ENCODE data around the gene TTC23L.
"Not testable (repeated sequence)": the region's sequence is repeated elsewhere in the genome, so short reads cannot be mapped to it uniquely, and the experiment has no call there.

TTC23L gene

DNA sequence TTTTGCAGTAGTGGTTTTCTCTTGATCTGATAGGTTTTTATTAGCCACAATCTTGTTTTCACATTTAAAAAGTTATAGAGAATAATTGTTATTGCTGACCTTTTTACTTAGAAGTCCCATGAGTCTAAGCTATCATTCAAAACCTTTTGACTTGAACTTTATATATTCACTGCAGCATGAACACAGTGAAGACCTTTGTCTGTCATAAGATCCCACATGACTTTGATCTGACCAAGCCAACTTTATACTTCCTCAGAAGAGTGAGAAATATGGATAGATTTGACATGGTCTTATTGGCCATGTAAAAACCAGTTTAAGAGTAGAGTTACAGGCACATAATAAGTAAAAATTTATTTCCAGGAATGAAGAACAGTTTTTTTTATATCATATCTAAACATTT, 42.3 kb downstream of the TTC23L start:
- DNase-seq = no peak

DNA sequence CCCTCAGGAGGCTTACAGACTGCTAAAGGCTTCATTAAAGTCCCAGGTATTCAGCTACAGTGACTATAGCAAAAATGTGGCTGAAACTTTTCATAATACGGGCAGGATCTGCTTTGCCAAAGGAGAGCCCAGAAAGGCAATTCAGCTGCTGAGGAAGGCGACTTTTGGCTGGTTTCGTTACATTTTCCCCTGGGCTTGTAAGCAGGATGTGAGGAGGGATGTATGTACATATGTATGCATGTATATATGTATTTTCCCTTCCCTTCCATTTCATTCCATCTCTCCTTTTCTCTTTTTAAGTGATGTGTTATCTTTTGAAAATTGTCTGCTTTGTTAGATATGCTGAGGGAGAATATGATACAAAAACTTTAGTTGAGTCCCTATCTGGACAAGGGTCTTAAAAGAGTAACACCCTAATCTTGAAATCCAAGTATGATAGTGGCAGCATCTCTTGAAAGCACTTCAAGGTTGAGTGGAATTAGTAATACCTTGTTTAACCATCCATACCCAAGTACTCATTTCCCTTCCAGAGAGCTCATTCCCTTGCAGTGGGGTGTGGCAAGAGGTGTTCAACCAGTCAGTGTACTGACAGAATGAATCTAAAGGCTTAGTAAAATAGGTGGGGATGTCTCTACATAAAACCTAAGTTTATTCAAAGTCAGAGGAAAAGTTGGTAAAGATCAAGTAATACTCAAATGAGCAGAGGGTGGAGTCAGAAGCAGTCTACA, 47.6 kb downstream of the TTC23L start:
- DNase-seq = no peak

DNA sequence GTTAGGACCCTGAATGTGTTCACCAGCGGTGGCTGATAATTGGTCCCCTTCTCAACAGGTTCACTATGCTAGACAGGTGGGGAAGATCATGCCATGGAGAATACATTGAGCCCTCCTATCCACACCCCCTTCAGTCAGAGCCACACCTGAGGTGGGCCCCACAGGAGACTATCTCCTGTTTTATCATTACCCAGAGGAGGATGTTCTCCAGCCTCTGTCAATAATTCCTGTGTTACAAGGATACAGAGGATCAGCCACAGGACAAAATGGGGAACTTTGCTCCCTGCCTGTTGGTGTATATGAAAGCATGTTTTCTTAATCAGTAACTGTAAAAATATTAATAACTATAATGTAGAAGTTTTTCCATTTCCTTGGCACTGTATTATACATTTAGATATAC, 50.4 kb downstream of the TTC23L start:
- DNase-seq = no peak

GRCh38 chr5:34891981-34892380, 53.0 kb downstream of the TTC23L start:
- DNase-seq = no peak

DNA sequence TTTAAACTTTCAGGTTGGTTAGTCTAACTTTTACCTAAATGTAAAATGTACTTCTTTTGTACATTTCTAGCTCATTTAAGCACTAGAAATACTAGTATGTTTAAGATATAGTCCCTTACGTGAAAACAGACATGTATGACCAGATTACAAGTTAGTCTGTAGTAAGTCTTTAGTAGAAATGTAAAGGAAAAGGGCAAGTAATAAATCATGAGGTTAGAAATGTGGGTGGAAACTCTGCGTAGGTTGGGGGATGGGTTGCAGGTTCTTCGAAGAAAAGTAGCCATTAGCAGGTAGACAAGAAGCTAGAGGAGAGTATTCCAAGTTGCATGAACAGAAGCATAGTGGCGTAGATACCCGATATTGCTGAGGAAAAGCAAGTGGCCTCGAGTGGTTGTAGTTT, 53.5 kb downstream of the TTC23L start:
- DNase-seq = no peak

DNA sequence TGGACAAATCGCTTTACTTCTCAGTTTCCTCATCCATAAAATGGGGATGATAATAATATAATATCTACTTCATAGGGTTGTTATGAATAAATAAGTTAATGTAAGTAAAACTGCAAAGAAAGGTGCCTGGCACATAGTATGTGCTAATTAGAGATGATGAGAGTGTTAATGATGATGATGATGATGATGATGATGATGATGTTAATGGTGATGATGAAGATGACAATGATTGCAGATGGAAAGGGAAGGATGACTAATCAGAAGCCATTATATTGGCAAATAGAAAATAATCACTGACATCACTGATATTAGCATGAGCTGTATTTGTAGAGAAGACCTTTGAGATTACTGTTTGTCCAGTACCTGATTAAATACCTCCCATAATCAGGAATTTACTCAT, 55.8 kb downstream of the TTC23L start:
- DNase-seq = no peak

DNA sequence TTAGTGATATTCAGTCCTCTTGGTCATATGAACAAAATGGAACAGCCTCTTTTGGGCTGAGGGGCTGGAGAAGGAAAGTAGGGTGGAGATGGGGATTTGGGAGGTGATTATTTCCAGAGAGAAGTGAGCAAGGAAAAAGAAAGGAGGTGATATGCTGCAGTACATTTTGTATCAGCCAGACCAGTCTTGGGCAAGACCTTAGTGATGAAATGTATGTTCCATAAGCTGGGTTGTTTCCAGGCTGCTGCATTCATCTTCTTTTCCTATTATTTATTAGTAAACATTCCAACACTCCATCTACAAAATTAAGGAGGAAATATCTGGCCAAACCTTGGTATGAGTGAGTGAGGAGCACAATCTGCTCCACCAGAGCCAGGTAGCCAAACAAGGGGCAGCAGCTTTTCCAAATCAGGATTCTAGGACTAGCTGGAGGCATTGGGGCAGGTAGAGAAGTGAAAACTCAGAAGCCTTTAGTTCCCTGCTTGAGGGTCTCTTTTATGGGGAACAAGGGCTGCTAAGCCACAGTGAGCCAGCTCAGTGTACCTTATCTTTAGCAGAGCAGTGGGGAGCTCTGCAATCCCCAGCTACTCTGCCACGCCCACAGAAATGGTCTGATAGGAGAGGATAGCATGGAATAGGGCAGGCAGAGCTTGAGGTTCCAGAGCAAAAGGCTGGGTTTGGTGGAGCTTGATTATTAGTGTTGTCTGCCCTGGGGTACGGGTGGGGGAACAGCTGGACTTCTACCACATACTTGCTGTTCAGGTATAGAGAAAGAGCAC, 56.9 kb downstream of the TTC23L start:
- no peak for DNase-seq

- no peak for DNase-seq
Observed at GRCh38 chr5:34897646-34898045, 58.7 kb downstream of the TTC23L start.

GRCh38 chr5:34898258-34898895, 59.4 kb downstream of the TTC23L start:
- peak; percentile 51 to 57 for DNase-seq

DNA sequence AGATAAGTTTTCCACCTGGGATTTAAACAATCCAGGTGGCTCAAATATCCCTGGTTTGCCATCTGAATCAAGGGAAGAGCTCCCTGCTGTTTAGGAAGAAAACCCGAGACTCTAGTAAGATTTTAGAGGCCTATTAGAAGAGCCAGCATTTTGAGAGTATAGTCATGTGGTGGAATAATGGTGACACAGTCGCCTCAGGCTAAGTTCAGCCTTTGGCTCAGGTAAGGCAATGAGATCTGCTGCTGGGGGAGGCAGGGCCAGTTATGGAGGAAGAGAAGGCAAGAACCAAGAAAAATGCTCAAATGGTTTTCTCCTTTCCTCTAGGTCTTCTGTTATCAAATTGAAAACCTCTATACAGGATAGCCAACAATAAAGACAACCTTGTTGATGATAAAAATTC, 60.1 kb downstream of the TTC23L start:
- no peak for DNase-seq

- DNase-seq = no peak
Observed at GRCh38 chr5:34900652-34901051, 61.7 kb downstream of the TTC23L start.

GRCh38 chr5:34903260-34903659, 64.3 kb downstream of the TTC23L start:
- DNase-seq = no peak

- DNase-seq = no peak
Observed at GRCh38 chr5:34905564-34905963, 66.6 kb downstream of the TTC23L start.

DNA sequence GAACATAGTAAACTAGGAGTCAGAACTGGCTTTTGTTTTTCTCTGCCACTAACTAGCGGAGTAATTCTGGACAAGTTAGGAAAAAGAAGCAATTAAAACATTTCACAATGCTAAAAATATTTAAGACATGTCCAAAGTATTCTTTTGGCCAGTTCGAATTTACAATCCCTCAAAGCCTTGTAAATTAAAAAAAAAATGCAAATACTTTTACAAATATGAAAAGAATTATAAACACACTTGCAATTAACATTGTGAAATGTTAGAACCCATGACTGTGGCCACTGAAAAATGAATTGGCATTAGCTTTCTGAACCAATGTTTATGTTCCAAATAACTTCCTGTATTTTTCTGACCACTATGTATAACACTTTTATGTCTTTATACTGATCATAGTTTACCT, 74.1 kb downstream of the TTC23L start:
- no peak for DNase-seq

DNA sequence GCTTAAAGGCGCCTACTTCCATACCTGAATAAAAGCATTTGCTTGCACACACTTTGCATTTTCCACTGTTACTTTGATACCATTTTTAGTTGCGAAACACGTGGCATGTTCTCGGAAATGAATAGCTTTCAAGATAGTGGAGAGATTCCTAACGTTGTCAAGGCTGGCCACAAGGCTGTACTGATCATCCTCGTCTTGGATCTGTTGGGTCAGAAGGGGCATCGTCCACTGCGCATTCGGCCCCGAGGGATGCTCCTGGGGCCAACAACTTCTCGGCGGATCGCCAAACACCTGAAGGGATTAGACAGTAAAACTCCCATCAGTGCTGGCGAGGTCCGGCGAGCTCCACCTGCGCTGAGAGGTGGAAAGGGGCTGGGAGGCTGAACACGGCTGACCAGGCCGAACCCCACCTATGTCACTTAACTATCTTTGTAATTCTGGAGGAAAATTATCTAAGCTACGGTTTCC, 75.7 kb downstream of the TTC23L start:
- DNase-seq = peak in 1 of 2 donors; percentile 16

GRCh38 chr5:34915139-34915855, 76.3 kb downstream of the TTC23L start, which contains the start of the genes BRIX1 and RAD1:
Gene BRIX1, plus strand, starts transcription at chr5:34915711. Its CDS starts 28 bp downstream, at chr5:34915739.
Gene RAD1, minus strand, starts transcription at chr5:34915504. Its CDS starts 612 bp downstream, at chr5:34914892.
- DNase-seq = peak; percentile 93 to 94

- no peak for DNase-seq
Observed at GRCh38 chr5:34915856-34916192, 76.9 kb downstream of the TTC23L start.

- no peak for DNase-seq
Observed at GRCh38 chr5:34916518-34916917, 77.6 kb downstream of the TTC23L start.

DNA sequence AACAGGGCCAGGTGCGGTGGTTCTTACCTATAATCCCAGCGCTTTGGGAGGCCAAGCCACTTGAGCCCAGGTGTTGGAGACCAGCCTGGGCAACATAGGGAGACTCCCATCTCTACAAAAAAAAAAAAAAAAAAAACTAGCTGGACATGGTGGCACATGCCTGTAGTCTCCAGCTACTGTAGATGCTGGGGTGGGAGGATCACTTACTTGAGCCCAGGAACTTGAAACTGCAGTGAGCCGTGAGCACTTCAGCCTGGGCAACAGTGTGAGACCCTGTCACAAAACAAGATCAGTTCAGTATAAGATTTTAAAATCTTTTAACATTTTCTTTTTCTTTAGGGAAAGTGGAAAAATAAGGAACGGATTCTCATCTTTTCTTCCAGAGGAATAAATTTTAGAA, 79.1 kb downstream of the TTC23L start:
- no peak for DNase-seq

DNA sequence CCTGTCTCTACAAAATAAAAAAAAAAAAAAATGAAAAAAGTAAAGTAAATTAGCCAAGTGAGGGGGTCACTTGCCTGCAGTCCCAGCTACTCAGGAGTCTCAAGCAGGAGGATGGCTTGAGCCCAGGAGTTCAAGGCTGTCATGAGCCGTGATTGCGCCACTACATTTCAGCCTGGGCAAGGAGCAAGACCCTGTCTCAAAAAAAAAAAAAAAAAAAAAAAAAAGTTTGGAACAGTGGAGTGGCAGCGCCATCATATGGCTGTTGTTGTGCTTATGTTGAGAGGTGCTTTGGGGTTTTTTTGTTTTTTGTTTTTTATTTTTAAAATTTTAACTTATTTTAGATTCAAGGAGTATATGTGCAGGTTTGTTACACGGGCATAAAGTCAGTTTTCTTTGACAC, 80.1 kb downstream of the TTC23L start:
- no peak for DNase-seq

DNA sequence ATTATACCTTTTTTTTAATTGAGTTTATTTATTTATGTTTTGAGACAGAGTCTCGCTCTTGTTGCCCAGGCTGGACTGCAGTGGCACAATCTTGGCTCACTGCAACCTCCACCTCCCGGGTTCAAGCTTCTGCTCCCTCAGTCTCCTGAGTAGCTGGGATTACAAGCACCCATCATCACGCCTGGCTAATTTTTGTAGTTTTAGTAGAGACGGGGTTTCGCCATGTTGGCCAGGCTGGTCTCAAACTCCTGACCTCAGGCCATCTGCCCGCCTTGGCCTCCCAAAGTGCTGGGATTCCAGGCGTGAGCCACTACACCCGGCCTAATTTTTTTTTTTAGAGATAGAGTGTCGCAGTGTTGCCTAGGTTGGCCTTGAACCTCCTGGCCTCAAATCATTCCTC, 84.3 kb downstream of the TTC23L start:
- not testable (repeated sequence) for DNase-seq

DNA sequence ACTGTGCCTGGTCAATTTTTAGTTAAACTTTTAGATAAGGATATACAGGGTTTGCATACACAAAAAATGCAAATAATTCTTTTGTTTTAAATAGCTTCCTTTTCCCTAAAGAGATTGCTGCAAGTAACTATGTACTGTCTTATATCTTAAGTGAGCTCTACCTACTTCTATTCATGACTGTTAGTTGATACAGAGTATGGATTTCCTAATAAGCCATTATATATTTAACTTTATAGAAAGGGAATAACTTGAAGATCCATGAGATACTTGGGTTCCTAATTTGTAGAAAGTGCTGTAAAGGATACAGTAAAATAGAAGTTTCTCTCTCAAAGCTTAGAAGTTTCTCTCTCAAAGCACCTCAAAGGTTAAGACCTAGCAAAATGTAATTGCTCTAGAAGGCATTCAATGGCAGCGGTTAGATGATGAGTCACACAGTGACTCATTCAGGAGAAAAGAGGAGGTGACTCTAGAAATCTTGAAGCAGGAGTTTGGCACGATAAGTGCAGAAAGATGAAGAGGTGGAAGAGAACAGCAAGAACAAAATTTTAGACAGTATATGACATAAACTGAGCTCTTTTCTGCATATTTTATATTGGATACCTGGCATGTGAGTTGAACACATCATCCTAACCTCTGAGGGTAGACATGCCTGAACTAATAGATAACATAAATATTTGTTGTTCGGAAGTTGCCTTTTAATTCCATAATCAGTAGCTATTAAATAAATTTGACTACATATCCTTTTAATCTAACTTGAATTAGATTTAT, 84.9 kb downstream of the TTC23L start:
- DNase-seq = no peak

DNA sequence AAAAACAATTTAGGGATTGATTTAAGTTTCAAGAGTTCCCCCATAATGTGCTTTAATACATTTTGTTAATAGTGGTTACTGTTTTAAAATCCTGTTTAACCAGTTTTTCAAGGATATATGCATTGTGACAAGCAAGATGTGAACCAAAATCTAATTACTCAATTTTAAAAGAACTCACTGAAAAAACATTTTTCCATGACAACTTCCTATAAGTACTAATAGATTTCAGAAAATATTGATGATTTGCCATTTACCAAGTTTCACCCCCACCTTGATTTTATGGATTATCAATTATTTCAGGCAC, 85.5 kb downstream of the TTC23L start:
- DNase-seq = no peak
